ENCODE measurements around the gene LNX1. TPM values are rescaled to one million over a fixed set of nuclear protein-coding genes. Genes with fewer than 3 reads are reported as not detected.

Gene LNX1
- total and polyA plus RNA-seq, 10 of the 15 experiments (the other 5 are each of a cell fraction or from before 2014, with no cell fraction given), result 0.72 to 1.4 (median 1.0) TPM

DNA sequence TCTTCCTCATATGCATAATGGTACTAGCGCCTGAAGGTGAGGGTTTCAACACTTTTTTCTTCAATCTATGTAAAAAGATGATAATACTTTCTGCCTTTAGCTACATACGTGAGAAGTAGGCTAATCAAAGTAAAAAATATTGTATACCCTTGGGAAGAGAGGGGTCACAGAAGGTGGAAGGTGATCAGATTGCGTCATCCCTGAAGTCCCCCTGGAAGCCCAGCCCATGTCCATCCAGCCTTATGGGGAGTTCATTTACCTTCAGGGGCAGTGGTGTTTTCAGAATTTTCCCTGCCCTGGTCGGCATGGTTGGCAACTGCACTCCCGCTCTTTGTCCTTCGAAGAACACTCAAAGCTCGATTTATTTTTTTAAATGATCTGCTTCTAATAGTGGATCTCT is 84.2 kb downstream of the LNX1 start (continued):
- TF ChIP-seq, protein P1, sequence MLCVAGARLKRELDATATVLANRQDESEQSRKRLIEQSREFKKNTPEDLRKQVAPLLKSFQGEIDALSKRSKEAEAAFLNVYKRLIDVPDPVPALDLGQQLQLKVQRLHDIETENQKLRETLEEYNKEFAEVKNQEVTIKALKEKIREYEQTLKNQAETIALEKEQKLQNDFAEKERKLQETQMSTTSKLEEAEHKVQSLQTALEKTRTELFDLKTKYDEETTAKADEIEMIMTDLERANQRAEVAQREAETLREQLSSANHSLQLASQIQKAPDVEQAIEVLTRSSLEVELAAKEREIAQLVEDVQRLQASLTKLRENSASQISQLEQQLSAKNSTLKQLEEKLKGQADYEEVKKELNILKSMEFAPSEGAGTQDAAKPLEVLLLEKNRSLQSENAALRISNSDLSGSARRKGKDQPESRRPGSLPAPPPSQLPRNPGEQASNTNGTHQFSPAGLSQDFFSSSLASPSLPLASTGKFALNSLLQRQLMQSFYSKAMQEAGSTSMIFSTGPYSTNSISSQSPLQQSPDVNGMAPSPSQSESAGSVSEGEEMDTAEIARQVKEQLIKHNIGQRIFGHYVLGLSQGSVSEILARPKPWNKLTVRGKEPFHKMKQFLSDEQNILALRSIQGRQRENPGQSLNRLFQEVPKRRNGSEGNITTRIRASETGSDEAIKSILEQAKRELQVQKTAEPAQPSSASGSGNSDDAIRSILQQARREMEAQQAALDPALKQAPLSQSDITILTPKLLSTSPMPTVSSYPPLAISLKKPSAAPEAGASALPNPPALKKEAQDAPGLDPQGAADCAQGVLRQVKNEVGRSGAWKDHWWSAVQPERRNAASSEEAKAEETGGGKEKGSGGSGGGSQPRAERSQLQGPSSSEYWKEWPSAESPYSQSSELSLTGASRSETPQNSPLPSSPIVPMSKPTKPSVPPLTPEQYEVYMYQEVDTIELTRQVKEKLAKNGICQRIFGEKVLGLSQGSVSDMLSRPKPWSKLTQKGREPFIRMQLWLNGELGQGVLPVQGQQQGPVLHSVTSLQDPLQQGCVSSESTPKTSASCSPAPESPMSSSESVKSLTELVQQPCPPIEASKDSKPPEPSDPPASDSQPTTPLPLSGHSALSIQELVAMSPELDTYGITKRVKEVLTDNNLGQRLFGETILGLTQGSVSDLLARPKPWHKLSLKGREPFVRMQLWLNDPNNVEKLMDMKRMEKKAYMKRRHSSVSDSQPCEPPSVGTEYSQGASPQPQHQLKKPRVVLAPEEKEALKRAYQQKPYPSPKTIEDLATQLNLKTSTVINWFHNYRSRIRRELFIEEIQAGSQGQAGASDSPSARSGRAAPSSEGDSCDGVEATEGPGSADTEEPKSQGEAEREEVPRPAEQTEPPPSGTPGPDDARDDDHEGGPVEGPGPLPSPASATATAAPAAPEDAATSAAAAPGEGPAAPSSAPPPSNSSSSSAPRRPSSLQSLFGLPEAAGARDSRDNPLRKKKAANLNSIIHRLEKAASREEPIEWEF (IDR thresholded peaks at IDR 0.05; ENCODE audit: insufficient replicate concordance, low read depth, low read length), result no peak
- TF ChIP-seq, protein P2, sequence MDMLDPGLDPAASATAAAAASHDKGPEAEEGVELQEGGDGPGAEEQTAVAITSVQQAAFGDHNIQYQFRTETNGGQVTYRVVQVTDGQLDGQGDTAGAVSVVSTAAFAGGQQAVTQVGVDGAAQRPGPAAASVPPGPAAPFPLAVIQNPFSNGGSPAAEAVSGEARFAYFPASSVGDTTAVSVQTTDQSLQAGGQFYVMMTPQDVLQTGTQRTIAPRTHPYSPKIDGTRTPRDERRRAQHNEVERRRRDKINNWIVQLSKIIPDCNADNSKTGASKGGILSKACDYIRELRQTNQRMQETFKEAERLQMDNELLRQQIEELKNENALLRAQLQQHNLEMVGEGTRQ (IDR thresholded peaks at IDR 0.05; ENCODE audit: borderline replicate concordance, low read depth, low read length), result no peak
- TF ChIP-seq YY1 (IDR thresholded peaks at IDR 0.05; ENCODE audit: low read depth, low read length) (no peak), MTA2 (IDR thresholded peaks at IDR 0.05; ENCODE audit: low read depth) (no peak), HDGF (IDR thresholded peaks at IDR 0.05) (no peak), KAT2A (conservative IDR thresholded peaks at IDR 0.05; ENCODE audit: control insufficient read depth, low read depth, low read length) (no peak)

Data from GM12878 (cell line).